Stimulated activated CD4-positive, alpha-beta T cell treated with anti-CD3 and anti-CD28 coated beads, TNF-alpha, amount 100 ng/mL, for 48 hours (primary cell): ENCODE measurements around the gene ATP6AP2.

ENCODE experiments used
- DNase-seq, 3 donors: peaks; one replicate each; pipeline ENCODE4 v3.0.0-alpha.2; 2020; ENCODE audit warnings: low read depth in 3 of 3

The ATP6AP2 gene

DNA sequence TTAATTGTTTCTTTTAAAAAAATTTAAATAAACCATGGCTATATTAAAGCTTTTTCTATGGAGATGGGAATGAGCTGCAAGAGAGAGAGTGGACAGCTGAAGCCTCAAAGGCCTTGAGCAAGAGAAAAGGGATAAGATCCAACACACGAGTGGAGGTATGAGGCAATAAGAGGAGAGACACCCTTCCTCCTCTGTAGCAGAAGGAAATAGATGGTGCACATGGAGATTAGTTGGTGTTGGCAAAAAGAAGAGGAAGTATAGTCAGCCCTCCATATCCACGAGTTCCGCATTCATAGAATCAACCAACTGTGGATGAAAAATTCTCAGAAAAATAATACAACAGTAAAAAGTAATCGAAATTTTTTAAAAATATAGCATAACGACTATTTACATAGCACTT lies 63.4 kb downstream of the ATP6AP2 start:
- DNase-seq = no peak

DNA sequence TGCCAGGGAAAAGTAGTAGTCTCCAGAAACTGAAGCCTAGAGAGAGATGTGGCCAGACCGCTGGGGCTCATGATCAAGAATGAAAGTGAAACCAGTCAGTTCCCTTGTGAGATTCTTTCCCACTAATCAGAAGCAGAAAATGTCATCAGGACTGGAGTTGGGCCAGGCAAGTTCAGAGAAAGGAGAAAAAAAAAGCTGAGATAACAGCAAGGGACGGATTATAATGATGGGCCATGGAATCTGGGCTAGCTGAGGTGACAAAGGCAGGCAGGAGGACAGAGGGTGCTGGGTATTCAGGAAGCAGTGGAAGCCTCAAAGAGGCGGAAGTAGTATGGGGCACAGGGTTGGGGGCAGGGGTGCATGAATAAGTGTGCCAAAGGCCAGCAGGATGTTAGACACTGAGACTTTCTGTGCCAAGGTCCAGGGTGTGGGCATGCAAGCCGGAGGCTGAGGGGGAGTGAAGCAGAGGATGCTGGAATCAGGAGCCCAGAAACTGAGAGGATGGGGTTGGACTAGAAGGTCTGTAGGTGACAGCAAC lies 64.1 kb downstream of the ATP6AP2 start:
- DNase-seq = peak in 1 of 3 donors; percentile 22

DNA sequence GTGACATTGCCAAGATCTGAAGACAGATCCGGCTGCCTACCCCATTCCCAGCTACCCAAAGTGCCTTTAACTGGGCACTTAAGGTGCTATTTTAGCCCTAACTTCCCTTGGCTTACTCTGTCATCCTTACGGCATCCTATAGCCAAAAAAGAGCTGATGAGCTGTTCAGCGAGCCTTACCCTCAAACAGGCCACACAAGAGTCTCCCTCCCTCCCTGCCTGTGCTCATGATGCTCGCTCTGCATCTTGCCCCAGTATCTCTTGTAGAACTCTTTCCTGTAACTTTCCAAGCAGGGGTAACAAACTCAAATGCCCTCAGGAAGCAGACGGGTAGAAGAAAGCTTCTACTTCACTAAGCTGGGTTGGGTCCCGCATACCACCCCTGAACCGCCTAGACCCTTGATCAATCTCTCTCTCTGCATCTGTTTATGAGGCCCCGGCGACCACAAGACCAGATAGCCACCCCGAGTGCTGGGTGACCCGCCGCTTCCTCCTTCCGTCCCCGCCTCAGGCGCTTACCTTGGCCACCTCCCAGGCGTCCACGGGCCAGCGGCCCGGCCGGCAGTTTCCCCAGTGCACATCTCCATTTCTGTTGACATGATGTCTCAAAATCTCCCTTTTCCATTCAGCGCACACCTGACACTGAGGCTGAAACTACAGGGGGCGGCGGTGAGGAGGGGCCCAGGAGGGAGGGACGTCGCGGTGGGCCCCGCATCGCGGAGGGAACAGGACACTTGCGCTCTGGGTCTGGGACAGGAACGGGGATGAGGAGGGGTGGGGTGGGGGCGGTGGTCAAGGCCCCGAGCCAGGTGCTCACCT lies 65.9 kb downstream of the ATP6AP2 start:
- peak in 1 of 3 donors; percentile 7 for DNase-seq

DNA sequence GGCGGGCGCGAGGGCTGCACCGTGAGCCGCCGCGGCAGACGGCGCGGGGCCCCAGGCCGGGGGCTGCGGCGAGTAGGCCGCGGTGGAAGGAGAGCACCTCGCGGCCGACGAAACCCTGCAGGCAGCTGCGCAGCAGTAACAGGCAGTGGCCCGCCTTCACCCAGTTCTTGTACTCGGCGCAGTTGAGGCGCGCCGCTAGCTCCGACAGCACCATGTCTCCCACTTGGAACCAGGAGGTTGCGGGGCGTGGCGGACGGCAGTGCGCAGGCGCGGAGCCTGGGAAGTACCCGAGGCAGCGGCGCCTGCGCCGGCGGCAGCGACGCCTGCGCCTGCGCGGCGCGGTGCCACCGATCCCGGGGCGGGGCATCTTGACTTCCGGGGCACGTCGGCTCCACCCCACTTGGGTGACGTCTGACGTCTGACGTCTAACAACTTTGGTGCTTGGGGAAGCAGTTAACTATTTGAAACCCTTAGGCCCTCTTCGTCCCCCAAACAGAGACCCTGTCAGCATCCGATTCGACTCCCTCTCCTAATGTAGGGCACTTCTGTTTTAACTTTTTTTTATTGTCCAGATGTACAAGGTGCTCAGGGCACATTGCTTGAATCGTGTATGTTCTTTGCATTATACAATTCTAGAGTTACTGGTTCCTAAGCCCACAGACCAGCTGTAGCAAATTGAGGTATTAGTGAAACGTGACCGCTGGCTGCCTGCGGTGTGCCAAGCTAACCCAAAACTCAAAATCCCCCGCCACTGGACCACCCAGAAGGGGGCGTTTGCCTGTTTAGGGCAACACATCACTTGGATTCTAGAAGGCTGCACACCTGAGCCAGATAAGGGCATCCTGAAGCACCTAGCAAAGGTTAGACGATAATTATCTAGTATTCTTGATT lies 66.8 kb downstream of the ATP6AP2 start, which contains the start of gene CXorf38:
Gene CXorf38, minus strand, starts transcription at position 255 of the 891 bp plus-strand sequence. Its CDS starts 41 bp downstream, at position 214.
- DNase-seq = peak; percentile 79 to 95 (median 84)

DNA sequence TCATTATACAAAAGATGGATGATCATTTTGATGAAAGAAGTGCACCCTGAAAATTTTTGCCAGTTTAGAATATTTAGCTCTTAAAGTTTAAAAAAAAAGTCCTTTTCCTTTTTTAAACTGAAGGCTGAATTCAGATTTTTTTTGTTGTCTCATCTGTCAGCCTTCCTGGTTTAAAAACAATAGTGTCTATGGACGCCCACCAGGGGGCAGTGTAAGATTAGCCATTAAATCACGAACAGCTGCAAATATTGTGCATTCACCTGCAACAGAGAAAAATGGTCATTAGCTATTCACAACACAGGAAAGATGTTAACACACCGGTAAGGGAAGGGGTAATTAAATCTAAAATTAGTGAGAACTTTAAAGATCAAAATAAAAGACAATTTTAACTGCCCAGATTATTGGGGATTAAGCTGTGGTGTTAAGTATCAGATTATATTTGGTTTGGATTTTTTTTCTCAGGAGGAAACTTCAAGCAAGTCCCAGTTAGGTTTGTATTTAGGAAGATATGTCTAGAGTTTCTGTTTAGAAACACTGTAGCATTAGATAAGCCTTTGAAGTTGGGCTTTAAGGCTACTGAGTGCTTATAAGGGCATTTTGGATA lies 71.0 kb downstream of the ATP6AP2 start:
- peak in 2 of 3 donors; percentile 40 to 69 for DNase-seq

DNA sequence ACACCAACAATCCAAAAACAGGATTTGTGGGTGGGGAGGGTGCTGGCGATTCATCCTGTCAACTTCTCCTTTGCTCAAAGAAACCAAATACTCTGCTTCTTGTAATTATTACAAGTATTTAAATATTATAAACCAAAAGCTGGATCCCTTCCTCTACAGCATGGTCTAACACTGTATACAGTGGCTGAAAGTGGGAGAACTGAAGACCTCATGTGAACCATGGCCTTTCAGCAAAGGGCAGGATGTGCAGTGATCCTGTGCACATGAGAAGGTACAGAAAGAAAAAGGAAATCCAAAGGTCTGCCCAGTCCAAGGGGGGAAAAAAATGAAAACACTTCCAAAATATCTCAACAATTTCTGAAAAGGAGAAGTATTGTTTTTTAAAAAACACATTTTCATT lies 71.9 kb downstream of the ATP6AP2 start:
- DNase-seq = no peak

DNA sequence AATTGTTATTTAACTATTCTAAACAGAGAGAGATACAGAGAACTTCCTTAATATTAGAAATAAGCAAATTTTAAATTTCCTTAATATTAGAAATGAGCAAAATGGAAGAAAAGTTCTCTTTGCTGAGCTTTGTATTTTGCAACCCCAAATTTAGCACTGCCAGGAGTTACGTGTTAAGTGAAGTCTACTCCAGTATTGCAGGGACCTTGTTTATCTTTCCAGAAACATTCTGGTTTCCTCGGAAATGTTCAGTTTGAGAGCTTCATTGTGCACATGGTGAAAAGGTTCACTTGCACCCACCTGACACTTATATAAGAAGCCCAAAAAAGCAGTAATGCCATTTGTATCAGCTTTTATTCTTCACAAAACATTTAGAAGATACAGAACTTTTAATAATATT lies 72.8 kb downstream of the ATP6AP2 start:
- DNase-seq = no peak
